IMR-90 (cell line): ENCODE data around the gene KLHL36. TPM values are rescaled to one million over a fixed set of nuclear protein-coding genes. Genes with fewer than 3 reads are reported as not detected.

Experiments
- ATAC-seq: fragments of 200-7000 bp; cut with Tn5 transposase; 2 replicates; pipeline ENCODE4 v1.9.1; 2020; ENCODE audit warnings: low read depth, mild to moderate bottlenecking, moderate library complexity
- BruUV-seq: library from RNA; stranded (reverse); fragments of 400-500 nt; replicated peaks from 2 replicates; lab custom pipeline; 2021; lab: Mats Ljungman, UMichigan
- CTCF ChIA-PET: fragments of 300-600 bp; formaldehyde crosslinking; extraction: SDS; loops from one replicate; lab custom pipeline; 2021; ENCODE audit warnings: antibody characterized with exemption; lab: Yijun Ruan, JAX
- POLR2A ChIA-PET: fragments of 300-600 bp; sonication (Branson Sonifier 250); formaldehyde crosslinking; loops from one replicate; lab custom pipeline; 2022; ENCODE audit warnings: antibody characterized with exemption; ENCODE audit not compliant: unreplicated experiment; lab: Charles Lee
- DNase-seq: peaks from one replicate; pipeline ENCODE4 v3.0.0; 2013
- H2AFZ ChIP-seq: replicated peaks from 2 replicates; pipeline ENCODE3; 2013; ENCODE audit warnings: low read length, mild to moderate bottlenecking; ENCODE audit not compliant: poor library complexity
- H2AK5ac ChIP-seq: 2 replicates; pipeline ENCODE4 v1.6.1; 2013; ENCODE audit warnings: low read depth, low read length, inconsistent platforms
- H2AK9ac ChIP-seq: replicated peaks from 2 replicates; pipeline ENCODE3; 2013; ENCODE audit warnings: mild to moderate bottlenecking, low read depth, low read length, moderate library complexity; ENCODE audit not compliant: poor library complexity
- H2BK120ac ChIP-seq: 2 replicates; pipeline ENCODE4 v1.6.1; 2013; ENCODE audit warnings: low read depth, low read length, inconsistent platforms
- H2BK15ac ChIP-seq: 3 replicates; pipeline ENCODE4 v1.6.1; 2013; ENCODE audit warnings: low read depth, low read length, inconsistent platforms
- H2BK20ac ChIP-seq: 2 replicates; pipeline ENCODE4 v1.6.1; 2013; ENCODE audit warnings: low read depth, mild to moderate bottlenecking, inconsistent platforms, low read length, moderate library complexity
- H2BK5ac ChIP-seq: 2 replicates; pipeline ENCODE4 v1.6.1; 2013; ENCODE audit warnings: mild to moderate bottlenecking, low read depth, low read length, inconsistent platforms; ENCODE audit not compliant: poor library complexity, severe bottlenecking
- H3K14ac ChIP-seq: replicated peaks from 2 replicates; pipeline ENCODE4 v1.6.1; 2013; ENCODE audit warnings: low read depth, low read length, inconsistent platforms
- H3K18ac ChIP-seq: 2 replicates; pipeline ENCODE4 v1.6.1; 2013; ENCODE audit warnings: low read depth, low read length, control low read depth
- H3K23ac ChIP-seq: 2 replicates; pipeline ENCODE4 v1.6.1; 2013; ENCODE audit warnings: low read depth, low read length, inconsistent platforms
- H3K27ac ChIP-seq: 2 replicates; pipeline ENCODE4 v1.5.1; 2013; ENCODE audit warnings: mild to moderate bottlenecking, control low read depth, low read length; ENCODE audit not compliant: insufficient read depth
- H3K27me3 ChIP-seq: 2 replicates; pipeline ENCODE4 v1.6.1; 2013; ENCODE audit warnings: low read length; ENCODE audit not compliant: control insufficient read depth, insufficient read depth
- H3K36me3 ChIP-seq: 2 replicates; pipeline ENCODE4 v1.6.1; 2013; ENCODE audit warnings: low read length, mixed read lengths; ENCODE audit not compliant: control insufficient read depth, insufficient read depth
- H3K4ac ChIP-seq: 2 replicates; pipeline ENCODE4 v1.6.1; 2013; ENCODE audit warnings: low read depth, low read length, inconsistent platforms
- H3K4me1 ChIP-seq: 2 replicates; pipeline ENCODE4 v1.6.1; 2013; ENCODE audit warnings: low read length, mixed read lengths; ENCODE audit not compliant: control insufficient read depth, insufficient read depth
- H3K4me2 ChIP-seq: 2 replicates; pipeline ENCODE4 v1.6.1; 2013; ENCODE audit warnings: low read depth, mild to moderate bottlenecking, control low read depth, low read length, moderate library complexity
- H3K4me3 ChIP-seq: 2 replicates; pipeline ENCODE4 v1.5.1; 2013; ENCODE audit warnings: low read depth, mild to moderate bottlenecking, control low read depth, low read length, moderate library complexity; ENCODE audit not compliant: insufficient read depth
- H3K56ac ChIP-seq: 2 replicates; pipeline ENCODE4 v1.6.1; 2013; ENCODE audit warnings: low read length, inconsistent platforms; ENCODE audit not compliant: insufficient read depth; ENCODE audit errors: extremely low read depth
- H3K79me1 ChIP-seq, 2 experiments: 2 replicates each; pipeline ENCODE4 v1.6.1; 2013; ENCODE audit warnings: low read length in 2 of 2, inconsistent platforms in 1 of 2, low read depth in 1 of 2
- H3K9ac ChIP-seq: 2 replicates; pipeline ENCODE4 v1.6.1; 2013; ENCODE audit warnings: low read depth, low read length, control low read depth
- H3K9me1 ChIP-seq: 2 replicates; pipeline ENCODE4 v1.6.1; 2013; ENCODE audit warnings: low read length, inconsistent platforms; ENCODE audit not compliant: insufficient read depth
- H3K9me3 ChIP-seq: 2 replicates; pipeline ENCODE4 v1.6.1; 2013; ENCODE audit warnings: low read length; ENCODE audit not compliant: control insufficient read depth, insufficient read depth
- H4K20me1 ChIP-seq: 2 replicates; pipeline ENCODE4 v1.6.1; 2013; ENCODE audit warnings: low read length, inconsistent platforms; ENCODE audit not compliant: insufficient read depth
- H4K5ac ChIP-seq: 2 replicates; pipeline ENCODE4 v1.6.1; 2013; ENCODE audit warnings: mild to moderate bottlenecking, low read depth, low read length, control low read depth
- H4K8ac ChIP-seq, 2 experiments: 2 replicates each; pipeline ENCODE4 v1.6.1; 2013; ENCODE audit warnings: low read depth in 2 of 2, low read length in 2 of 2, control low read depth in 1 of 2, inconsistent platforms in 1 of 2
- H4K91ac ChIP-seq: 2 replicates; pipeline ENCODE4 v1.6.1; 2013; ENCODE audit warnings: low read depth, low read length, inconsistent platforms; ENCODE audit not compliant: insufficient read depth
- BHLHE40 ChIP-seq: fragments of 150-350 bp; IDR thresholded peaks from 2 replicates; pipeline ENCODE4 v1.6.1; 2016; ENCODE audit warnings: mild to moderate bottlenecking, low read depth, low read length
- CEBPB ChIP-seq: IDR thresholded peaks from 2 replicates; pipeline ENCODE4 v1.6.1; 2012; ENCODE audit warnings: low read depth, low read length, improper control_type of control experiment
- CHD1 ChIP-seq: IDR thresholded peaks from 2 replicates; pipeline ENCODE4 v1.6.1; 2012; ENCODE audit warnings: low read depth, low read length, improper control_type of control experiment
- FOS ChIP-seq: fragments of 150-350 bp; IDR thresholded peaks from 2 replicates; pipeline ENCODE4 v1.6.1; 2016; ENCODE audit warnings: low read depth, low read length
- MAFK ChIP-seq: IDR thresholded peaks from 2 replicates; pipeline ENCODE4 v1.6.1; 2012; ENCODE audit warnings: low read depth, low read length, improper control_type of control experiment
- MAZ ChIP-seq: IDR thresholded peaks from 2 replicates; pipeline ENCODE4 v1.6.1; 2012; ENCODE audit warnings: low read depth, mild to moderate bottlenecking, low read length, improper control_type of control experiment, moderate library complexity, borderline replicate concordance
- MXI1 ChIP-seq: IDR thresholded peaks from 2 replicates; pipeline ENCODE4 v1.6.1; 2012; ENCODE audit warnings: low read depth, mild to moderate bottlenecking, low read length, moderate library complexity, borderline replicate concordance
- NFE2L2 ChIP-seq: fragments of 150-350 bp; IDR thresholded peaks from 2 replicates; pipeline ENCODE4 v1.6.1; 2016; ENCODE audit warnings: low read depth, mild to moderate bottlenecking, low read length
- POLR2A ChIP-seq: IDR thresholded peaks from 2 replicates; pipeline ENCODE4 v1.6.1; 2012; ENCODE audit warnings: mild to moderate bottlenecking, low read depth, low read length
- RAD21 ChIP-seq: IDR thresholded peaks from 2 replicates; pipeline ENCODE4 v1.6.1; 2012; ENCODE audit warnings: low read length, improper control_type of control experiment
- RCOR1 ChIP-seq: IDR thresholded peaks from 2 replicates; pipeline ENCODE4 v1.6.1; 2012; ENCODE audit warnings: mild to moderate bottlenecking, low read length, improper control_type of control experiment; ENCODE audit not compliant: insufficient replicate concordance
- RFX5 ChIP-seq: IDR thresholded peaks from 2 replicates; pipeline ENCODE4 v1.8.0; 2012; ENCODE audit warnings: low read depth, mild to moderate bottlenecking, low read length, moderate library complexity
- SMC3 ChIP-seq: fragments of 150-350 bp; IDR thresholded peaks from 2 replicates; pipeline ENCODE4 v1.6.1; 2016; ENCODE audit warnings: low read depth, mild to moderate bottlenecking, antibody characterized with exemption, low read length, moderate library complexity
- USF2 ChIP-seq: fragments of 150-350 bp; IDR thresholded peaks from 2 replicates; pipeline ENCODE4 v1.6.1; 2017; ENCODE audit warnings: mild to moderate bottlenecking, antibody characterized with exemption, low read length, low read depth
- WGBS, 2 experiments: methylation state at CpG; one replicate each; pipeline versions ENCODE4 v1.1.5 to v1.1.7; 2013; ENCODE audit warnings: missing lambda C conversion rate in 2 of 2; ENCODE audit not compliant: insufficient read length in 1 of 2; ENCODE audit errors: extremely low coverage in 2 of 2; 5-methylcytosine and 5-hydroxymethylcytosine counted together
- dilution Hi-C: fragments of 300-500 bp; cut with HindIII; formaldehyde crosslinking; loops from one replicate; pipeline ENCODE4 v1.14.3; 2018; ENCODE audit warnings: low sequenced_read_pairs; ENCODE audit not compliant: unreplicated experiment
- in situ Hi-C: fragments of 300-500 bp; cut with MboI; formaldehyde crosslinking; loops from 3 replicates; pipeline ENCODE4 v1.14.3; 2019; ENCODE audit warnings: low sequenced_read_pairs, inconsistent platforms, mixed read lengths
- intact Hi-C: fragments of 100-400 bp; cut with micrococcal nuclease; formaldehyde crosslinking; loops from 2 replicates; pipeline ENCODE4 v1.10.0; 2022
- polyA plus RNA-seq, 3 experiments: library from polyadenylated mRNA; depleted of rRNA; stranded (reverse); fragments of >200 nt; gene quantifications; 2 replicates each; pipeline ENCODE4 v1.2.3, GENCODE V29; 2012; ENCODE audit warnings: low replicate concordance in 1 of 3
- total RNA-seq: library from RNA; depleted of rRNA; stranded (reverse); fragments of >200 nt; gene quantifications from 2 replicates; pipeline ENCODE4 v1.2.3, GENCODE V29; 2012
- TF ChIP-seq, protein P1 (sequence below): conservative IDR thresholded peaks from 2 replicates; pipeline ENCODE4 v1.5.1; 2012; ENCODE audit warnings: mild to moderate bottlenecking, low read depth, low read length, improper control_type of control experiment

The KLHL36 gene
- total and polyA plus RNA-seq, 2 of the 4 experiments (the other 2 are of a cell fraction): 45.9 to 46.3 TPM

- H3K27ac ChIP-seq: no peak overlapping the region
- H2BK5ac ChIP-seq: peak overlapping the region; percentile 87
- H3K23ac ChIP-seq: no peak overlapping the region
- POLR2A ChIA-PET: interaction anchor here (0.6 kb wide), 1 partner anchor 11 kb away, joined by 3 read pairs; no protein-coding TSS in a partner anchor
- peak overlapping the region; percentile 5 for H3K14ac ChIP-seq
- no peaks in the 10 kb centered on the region for H3K27me3 ChIP-seq
- intact Hi-C loops (no loop called here), in situ Hi-C loops (no loop called here), dilution Hi-C loops (no loop called here)
- no peak overlapping the region for H3K56ac ChIP-seq
- H3K4me2 ChIP-seq: no peak overlapping the region
- peaks cover 4 to 9% of the 10 kb centered on the region in 2 experiments; a peak in 1 of 4 replicates for H3K79me1 ChIP-seq
- peaks cover 9% of the 10 kb centered on the region for H3K4me1 ChIP-seq
- 90% methylated on average over 2 of the region's 6 CpGs; no CpG with 5 or more reads in 1 of the 2 experiments for WGBS, 2 experiments
- H4K91ac ChIP-seq: peak overlapping the region; percentile 39; the same call in 1 of the 2 replicates
- H3K4ac ChIP-seq: peak overlapping the region; percentile 22
- no TSS peak for BruUV-seq
- no peaks in the 10 kb centered on the region for H4K20me1 ChIP-seq
- H3K18ac ChIP-seq: no peak overlapping the region
- peak overlapping the region; percentile 44 for H2AK9ac ChIP-seq
- peak overlapping the region; percentile 85; the same call in 2 of the 3 replicates for H2BK15ac ChIP-seq
- H3K9me3 ChIP-seq: no peaks in the 10 kb centered on the region
- peak overlapping the region; percentile 57 for H2AFZ ChIP-seq
- no peak overlapping the region for H3K4me3 ChIP-seq
- no peak overlapping the region for H3K9ac ChIP-seq
- peak overlapping the region in 1 of 2 experiments; percentile 41; a peak in 1 of 4 replicates for H4K8ac ChIP-seq
- peak overlapping the region; percentile 40; the same call in 1 of the 2 replicates for H2BK20ac ChIP-seq
- CTCF ChIA-PET: interaction anchor here (1.4 kb wide), 1 partner anchor 14 kb away, joined by 10 read pairs; no protein-coding TSS in a partner anchor
- peak overlapping the region; percentile 74 for H2AK5ac ChIP-seq
- H2BK120ac ChIP-seq: peak overlapping the region; percentile 76; the same call in 1 of the 2 replicates
- no peaks in the 10 kb centered on the region for H3K36me3 ChIP-seq
- H4K5ac ChIP-seq: peak overlapping the region; percentile 44; the same call in 1 of the 2 replicates
- ATAC-seq (no peak), DNase-seq (no peak)
- peaks cover 14% of the 10 kb centered on the region for H3K9me1 ChIP-seq
- TF ChIP-seq SMC3 (no peak), MXI1 (no peak), BHLHE40 (no peak), FOS (no peak), MAFK (no peak), RCOR1 (no peak), RFX5 (no peak), RAD21 (no peak), USF2 (no peak), MAZ (no peak), NFE2L2 (no peak), CHD1 (no peak), POLR2A (no peak), CEBPB (no peak)
- TF ChIP-seq, protein P1, sequence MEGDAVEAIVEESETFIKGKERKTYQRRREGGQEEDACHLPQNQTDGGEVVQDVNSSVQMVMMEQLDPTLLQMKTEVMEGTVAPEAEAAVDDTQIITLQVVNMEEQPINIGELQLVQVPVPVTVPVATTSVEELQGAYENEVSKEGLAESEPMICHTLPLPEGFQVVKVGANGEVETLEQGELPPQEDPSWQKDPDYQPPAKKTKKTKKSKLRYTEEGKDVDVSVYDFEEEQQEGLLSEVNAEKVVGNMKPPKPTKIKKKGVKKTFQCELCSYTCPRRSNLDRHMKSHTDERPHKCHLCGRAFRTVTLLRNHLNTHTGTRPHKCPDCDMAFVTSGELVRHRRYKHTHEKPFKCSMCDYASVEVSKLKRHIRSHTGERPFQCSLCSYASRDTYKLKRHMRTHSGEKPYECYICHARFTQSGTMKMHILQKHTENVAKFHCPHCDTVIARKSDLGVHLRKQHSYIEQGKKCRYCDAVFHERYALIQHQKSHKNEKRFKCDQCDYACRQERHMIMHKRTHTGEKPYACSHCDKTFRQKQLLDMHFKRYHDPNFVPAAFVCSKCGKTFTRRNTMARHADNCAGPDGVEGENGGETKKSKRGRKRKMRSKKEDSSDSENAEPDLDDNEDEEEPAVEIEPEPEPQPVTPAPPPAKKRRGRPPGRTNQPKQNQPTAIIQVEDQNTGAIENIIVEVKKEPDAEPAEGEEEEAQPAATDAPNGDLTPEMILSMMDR: no peak
Observed at GRCh38 chr16:84686707-84687298, 38.5 kb downstream of the KLHL36 start.
